BJ (cell line): ENCODE data around the gene FUT1. TPM values are rescaled to one million over a fixed set of nuclear protein-coding genes. Genes with fewer than 3 reads are reported as not detected.

ENCODE experiments used
- CTCF ChIA-PET: fragments of 350-600 bp; formaldehyde crosslinking; extraction: SDS; loops from one replicate; lab custom pipeline; 2021; ENCODE audit warnings: antibody characterized with exemption, inconsistent platforms; lab: Yijun Ruan, JAX
- POLR2A ChIA-PET: fragments of 300-600 bp; sonication (Branson Sonifier 250); formaldehyde crosslinking; extraction: SDS; loops from one replicate; lab custom pipeline; 2021; ENCODE audit warnings: antibody characterized with exemption; lab: Charles Lee
- DNase-seq: peaks from one replicate; pipeline ENCODE4 v3.0.0-alpha.2; 2011; ENCODE audit warnings: low read depth
- H3K27me3 ChIP-seq: 2 replicates; pipeline ENCODE4 v1.6.0; 2011; ENCODE audit warnings: low read length; ENCODE audit not compliant: control insufficient read depth, insufficient read depth
- H3K36me3 ChIP-seq: 2 replicates; pipeline ENCODE4 v1.5.1; 2011; ENCODE audit warnings: low read length; ENCODE audit not compliant: control insufficient read depth, insufficient read depth
- H3K4me3 ChIP-seq: 2 replicates; pipeline ENCODE4 v1.5.1; 2011; ENCODE audit warnings: low read depth, mild to moderate bottlenecking, control low read depth, low read length
- CTCF ChIP-seq: IDR thresholded peaks from 2 replicates; pipeline ENCODE4 v1.5.1; 2011; ENCODE audit warnings: low read depth, mild to moderate bottlenecking, control low read depth, inconsistent platforms, low read length, moderate library complexity; ENCODE audit not compliant: insufficient read depth
- polyA plus RNA-seq: library from polyadenylated mRNA; depleted of rRNA; stranded (reverse); fragments of >200 nt; gene quantifications from 2 replicates; pipeline ENCODE4 v1.2.3, GENCODE V29; 2011

Gene FUT1
- polyA plus RNA-seq, 1 experiment, result 0.37 TPM

GRCh38 chr19:48742096-48742495 lies 10.3 kb downstream of the FUT1 start:
- ChIA-PET POLR2A (no interaction called here), CTCF (no interaction called here)

GRCh38 chr19:48741129-48741999 lies 11.1 kb downstream of the FUT1 start:
- H3K27me3 ChIP-seq, result no peaks in the 10 kb centered on the region
- no peak overlapping the region for H3K4me3 ChIP-seq
- ChIA-PET CTCF (no interaction called here), POLR2A (no interaction called here)
- no peak for DNase-seq
- H3K36me3 ChIP-seq, result no peaks in the 10 kb centered on the region
- no peak for TF ChIP-seq CTCF

More at GRCh38 chr19:48742096-48742495, 10.3 kb downstream of the FUT1 start:
- no peak for DNase-seq
- no peaks in the 10 kb centered on the region for H3K27me3 ChIP-seq
- H3K4me3 ChIP-seq, result no peak overlapping the region
- no peak for TF ChIP-seq CTCF
- no peaks in the 10 kb centered on the region for H3K36me3 ChIP-seq

GRCh38 chr19:48740164-48740972 lies 12.1 kb downstream of the FUT1 start, which contains the start of gene RASIP1:
RASIP1 (minus strand) TSS chr19:48740610; CDS start chr19:48740282, 328 bp downstream.
- no peak for TF ChIP-seq CTCF
- Histone ChIP-seq H3K4me3 (peak within 1 kb of the TSS; percentile 44), H3K27me3 (no peaks in the 10 kb centered on the region), H3K36me3 (no peaks in the 10 kb centered on the region)
- ChIA-PET POLR2A (no interaction called here), CTCF (interaction anchor here (1.1 to 2.2 kb wide), 2 partner anchors 65 to 96 kb away, joined by 3 to 17 read pairs; partner anchors contain the start of gene HSD17B14)
- no peak for DNase-seq

GRCh38 chr19:48739404-48740163 lies 12.9 kb downstream of the FUT1 start:
- no peak for TF ChIP-seq CTCF
- Histone ChIP-seq H3K27me3 (no peaks in the 10 kb centered on the region), H3K36me3 (no peaks in the 10 kb centered on the region), H3K4me3 (peak overlapping the region; percentile 44)
- CTCF ChIA-PET, result interaction anchor here (0.9 to 2.2 kb wide), 8 partner anchors 13 to 103 kb away, joined by 3 to 17 read pairs (median 3); partner anchors contain the start of genes CA11 and HSD17B14
- POLR2A ChIA-PET, result no interaction called here
- no peak for DNase-seq
